ENCODE data around the gene ITPR2.

DNA sequence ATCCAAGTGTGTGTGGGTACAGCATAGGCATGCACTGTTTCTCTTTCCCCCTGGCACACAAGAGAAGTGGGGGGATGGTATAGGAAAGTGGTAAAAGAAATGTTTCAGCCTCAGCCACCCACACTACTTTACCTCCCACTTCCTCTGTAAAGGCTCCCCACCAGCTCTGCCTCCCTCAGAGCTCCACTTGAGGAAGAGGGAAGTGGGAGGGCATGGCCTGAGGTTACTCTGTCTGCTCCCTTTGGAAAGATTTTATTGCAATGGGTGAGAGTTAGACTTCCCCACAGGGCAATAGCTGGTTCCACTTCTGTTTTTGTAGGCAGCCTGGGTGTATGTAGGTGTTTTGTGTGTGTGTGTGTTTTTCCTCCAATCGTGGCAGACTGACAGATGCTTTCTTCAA is 492.3 kb downstream of the ITPR2 start:
- TF ChIP-seq, protein P1, sequence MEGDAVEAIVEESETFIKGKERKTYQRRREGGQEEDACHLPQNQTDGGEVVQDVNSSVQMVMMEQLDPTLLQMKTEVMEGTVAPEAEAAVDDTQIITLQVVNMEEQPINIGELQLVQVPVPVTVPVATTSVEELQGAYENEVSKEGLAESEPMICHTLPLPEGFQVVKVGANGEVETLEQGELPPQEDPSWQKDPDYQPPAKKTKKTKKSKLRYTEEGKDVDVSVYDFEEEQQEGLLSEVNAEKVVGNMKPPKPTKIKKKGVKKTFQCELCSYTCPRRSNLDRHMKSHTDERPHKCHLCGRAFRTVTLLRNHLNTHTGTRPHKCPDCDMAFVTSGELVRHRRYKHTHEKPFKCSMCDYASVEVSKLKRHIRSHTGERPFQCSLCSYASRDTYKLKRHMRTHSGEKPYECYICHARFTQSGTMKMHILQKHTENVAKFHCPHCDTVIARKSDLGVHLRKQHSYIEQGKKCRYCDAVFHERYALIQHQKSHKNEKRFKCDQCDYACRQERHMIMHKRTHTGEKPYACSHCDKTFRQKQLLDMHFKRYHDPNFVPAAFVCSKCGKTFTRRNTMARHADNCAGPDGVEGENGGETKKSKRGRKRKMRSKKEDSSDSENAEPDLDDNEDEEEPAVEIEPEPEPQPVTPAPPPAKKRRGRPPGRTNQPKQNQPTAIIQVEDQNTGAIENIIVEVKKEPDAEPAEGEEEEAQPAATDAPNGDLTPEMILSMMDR (IDR thresholded peaks at IDR 0.05): no peak
- peak in 1 of 2 donors; percentile 74 for TF ChIP-seq EP300 (IDR thresholded peaks at IDR 0.05)

Data from tibial nerve (tissue), 4 donors.